Fibroblast of skin of abdomen (primary cell): ENCODE results near the gene GRIN2C.

Experiments used
- DNase-seq: peaks from one replicate; pipeline ENCODE4 v3.0.0-alpha.2; 2013

Gene GRIN2C

DNA sequence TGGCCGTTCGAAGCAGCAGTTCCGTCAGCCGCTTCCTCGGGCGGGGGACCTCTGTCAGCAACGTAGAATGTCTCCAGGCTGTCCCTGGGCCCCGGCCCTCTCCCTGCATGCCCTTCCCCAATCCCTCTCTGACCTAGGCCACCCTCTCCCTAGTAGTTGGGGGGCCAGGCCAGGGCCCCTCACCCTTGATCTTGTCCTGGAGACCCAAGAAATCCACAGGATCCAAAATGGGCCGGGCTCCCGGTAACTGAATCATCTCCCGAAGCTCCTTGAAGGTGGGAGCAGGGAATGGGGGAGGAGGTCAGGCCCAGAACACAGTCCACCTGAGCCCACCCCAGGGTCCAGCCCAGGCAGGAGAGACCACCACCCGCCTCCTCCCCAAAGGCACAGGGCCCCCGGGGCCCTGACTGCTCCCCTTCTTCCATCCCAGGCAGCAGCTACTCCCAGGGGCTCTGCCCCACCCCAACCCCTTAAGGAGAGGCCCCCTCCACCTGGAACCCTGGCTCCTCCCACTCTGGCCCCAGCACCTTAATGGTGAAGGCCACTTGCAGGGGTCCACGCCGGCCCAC is 4.7 kb upstream of the GRIN2C start:
- no peak for DNase-seq

DNA sequence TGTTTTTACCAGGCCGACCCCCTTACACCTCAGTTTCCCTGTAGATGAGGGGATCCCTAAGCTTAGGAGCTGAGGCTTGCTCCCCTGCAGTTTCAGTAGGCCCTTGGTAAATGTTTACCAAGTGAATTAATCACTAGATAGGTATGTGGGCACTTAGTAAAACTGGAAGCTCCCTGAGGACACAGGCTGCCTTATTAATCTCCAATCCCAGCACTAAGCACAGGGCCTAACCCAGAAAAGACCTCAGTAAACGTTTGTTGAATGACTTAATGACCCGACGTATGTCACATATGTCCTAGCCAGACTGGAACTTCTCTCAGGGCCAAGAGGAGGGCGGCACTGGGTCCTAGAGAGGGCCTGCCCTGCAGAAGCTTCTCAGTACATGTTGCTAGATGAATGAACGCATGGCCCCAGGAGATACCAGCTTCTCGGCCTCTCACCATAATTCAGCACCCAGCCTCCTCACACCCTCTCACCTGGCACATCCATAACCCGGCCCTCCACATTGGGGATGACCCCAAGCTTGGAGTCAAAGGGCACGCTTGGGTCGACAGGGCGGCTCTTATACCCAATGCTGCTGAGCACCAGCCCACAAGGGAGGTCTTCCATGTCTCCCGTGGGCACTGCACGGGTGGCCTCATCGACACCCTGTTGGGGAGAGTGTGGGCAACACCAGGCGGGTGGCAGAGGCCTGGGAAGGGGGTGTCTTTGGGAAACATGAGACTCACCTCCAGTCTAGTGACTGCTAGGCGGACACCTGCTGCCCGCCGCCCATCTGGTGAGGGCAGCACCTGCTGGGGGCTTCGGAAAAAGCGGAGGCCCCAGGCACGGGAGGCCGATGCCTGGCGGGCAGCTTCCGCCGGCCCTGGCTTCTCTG is 4.0 kb upstream of the GRIN2C start:
- no peak for DNase-seq

DNA sequence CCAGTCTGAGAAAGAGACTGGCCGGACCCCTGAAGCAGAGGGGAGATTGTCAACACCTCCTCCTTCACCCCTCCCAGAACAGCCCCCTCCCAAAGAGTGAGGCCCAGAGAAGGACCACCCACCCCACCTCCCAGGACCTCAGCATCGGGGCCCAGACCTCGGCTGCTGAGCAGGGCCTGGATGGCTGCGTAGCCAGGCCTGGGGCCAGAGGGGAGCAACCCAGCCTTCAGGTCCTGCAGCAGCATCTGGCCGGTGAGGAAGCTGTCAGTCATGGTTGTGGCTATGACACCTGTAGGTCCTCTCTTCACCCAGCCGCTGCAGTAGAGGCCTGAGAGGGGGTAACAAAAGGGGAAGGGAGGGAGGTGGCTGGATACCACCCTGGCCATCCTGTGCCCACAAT is 3.2 kb upstream of the GRIN2C start:
- no peak for DNase-seq

GRCh38 chr17:74862108-74862901 is 2.6 kb upstream of the GRIN2C start:
- DNase-seq: peak; percentile 33

- DNase-seq: no peak
Observed at GRCh38 chr17:74861662-74862107, 2.0 kb upstream of the GRIN2C start.

- DNase-seq: no peak
Observed at GRCh38 chr17:74860872-74861661, 1.4 kb upstream of the GRIN2C start.

- DNase-seq: no peak
Observed at GRCh38 chr17:74860229-74860871, 665 bp upstream of the GRIN2C start.

DNA sequence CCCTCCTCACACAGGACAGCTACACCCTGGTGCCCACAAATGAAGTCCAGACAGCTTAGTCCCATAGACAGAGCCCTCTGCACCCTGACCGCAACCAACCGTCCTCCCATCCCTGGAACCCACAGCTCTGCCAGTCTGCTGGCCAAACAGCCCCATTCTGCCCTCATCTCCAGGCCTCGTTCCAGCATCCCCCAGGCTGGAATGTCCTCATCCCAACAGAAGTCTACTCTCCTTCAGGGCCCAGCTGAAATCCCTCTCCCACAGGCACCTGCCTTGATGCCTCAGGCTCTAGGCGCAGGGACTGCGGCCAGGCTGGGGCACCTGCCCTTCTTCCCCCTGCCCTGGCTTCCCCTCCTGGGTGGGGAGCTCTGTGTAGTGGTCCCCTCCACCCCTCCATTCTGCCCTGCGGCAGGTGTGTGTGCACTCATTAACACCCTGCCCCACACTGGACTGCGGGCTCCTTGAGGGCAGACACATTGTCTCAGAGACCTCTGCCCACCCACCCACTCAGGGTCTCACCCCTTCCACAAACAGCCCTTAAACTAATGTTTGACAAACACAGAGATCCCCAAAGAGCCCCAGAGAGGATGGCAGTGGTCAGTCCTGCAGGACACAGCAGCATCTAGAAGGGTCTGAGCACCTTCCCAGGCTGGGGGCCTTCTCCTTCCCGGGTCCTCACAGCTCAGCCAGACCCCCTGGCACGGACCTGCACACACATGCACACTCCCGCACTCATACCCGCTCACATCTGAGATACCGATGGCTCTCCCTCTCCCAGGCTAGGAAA is 820 bp downstream of the GRIN2C start:
- no peak for DNase-seq

DNA sequence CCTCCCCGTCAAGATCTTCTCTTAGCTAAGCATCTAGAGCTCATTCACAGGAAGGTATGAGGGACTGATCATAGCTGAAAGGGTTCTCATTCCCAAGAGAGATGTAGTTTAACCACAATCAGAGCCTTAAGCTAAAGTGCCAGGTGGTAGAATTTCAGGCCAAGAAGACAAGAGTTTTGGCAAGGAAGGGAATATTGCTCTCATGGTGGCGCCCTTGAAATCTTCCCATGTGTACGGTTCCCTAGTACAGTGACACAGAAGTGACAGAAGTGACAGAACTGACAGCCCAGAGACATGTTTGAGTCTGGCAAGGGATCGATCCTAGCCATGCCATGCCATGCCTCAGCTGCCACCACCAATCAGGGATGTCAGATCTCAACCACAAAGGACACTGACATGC is 2.5 kb downstream of the GRIN2C start:
- DNase-seq: no peak

GRCh38 chr17:74856112-74856511 is 3.6 kb downstream of the GRIN2C start:
- no peak for DNase-seq

GRCh38 chr17:74855323-74855722 is 4.4 kb downstream of the GRIN2C start:
- no peak for DNase-seq

- DNase-seq: no peak
Observed at GRCh38 chr17:74854792-74855191, 4.9 kb downstream of the GRIN2C start.

DNA sequence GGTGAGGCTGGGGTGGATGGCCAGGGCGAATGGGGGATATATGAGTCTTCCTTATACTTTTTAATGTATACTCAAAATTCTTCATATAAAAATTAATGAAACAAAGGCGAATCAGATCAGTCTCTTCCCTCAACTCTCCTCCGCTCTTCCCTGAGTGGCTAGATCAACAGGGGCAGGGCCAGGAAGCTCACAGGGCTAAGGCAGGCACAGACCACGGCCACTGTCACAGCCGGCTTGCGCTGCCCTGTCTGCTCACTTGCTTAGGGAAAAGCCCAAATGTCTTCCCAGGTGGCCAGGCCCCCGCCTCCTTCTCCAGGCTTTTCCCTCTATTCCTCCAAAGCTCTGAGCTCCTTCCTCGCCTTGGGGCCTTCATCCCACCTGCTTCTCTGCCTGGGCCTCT is 6.0 kb downstream of the GRIN2C start:
- no peak for DNase-seq

DNA sequence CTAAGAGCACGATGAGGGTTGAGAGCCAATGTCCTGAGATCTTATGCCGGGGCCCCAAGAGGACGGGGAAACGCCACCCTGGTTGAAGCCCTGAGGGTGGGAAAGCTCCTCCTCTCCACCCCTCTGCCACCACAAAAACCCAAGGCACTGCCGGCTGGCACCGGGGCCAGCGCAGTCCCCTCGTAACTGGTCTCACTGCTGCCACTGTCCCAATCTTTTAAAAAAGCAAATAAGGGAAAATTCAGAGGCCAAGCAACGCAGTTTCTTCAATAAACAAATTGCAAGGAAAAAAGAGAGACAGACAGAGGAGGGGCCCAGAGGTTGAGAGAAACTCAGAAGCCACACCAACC is 6.7 kb downstream of the GRIN2C start:
- DNase-seq: no peak

DNA sequence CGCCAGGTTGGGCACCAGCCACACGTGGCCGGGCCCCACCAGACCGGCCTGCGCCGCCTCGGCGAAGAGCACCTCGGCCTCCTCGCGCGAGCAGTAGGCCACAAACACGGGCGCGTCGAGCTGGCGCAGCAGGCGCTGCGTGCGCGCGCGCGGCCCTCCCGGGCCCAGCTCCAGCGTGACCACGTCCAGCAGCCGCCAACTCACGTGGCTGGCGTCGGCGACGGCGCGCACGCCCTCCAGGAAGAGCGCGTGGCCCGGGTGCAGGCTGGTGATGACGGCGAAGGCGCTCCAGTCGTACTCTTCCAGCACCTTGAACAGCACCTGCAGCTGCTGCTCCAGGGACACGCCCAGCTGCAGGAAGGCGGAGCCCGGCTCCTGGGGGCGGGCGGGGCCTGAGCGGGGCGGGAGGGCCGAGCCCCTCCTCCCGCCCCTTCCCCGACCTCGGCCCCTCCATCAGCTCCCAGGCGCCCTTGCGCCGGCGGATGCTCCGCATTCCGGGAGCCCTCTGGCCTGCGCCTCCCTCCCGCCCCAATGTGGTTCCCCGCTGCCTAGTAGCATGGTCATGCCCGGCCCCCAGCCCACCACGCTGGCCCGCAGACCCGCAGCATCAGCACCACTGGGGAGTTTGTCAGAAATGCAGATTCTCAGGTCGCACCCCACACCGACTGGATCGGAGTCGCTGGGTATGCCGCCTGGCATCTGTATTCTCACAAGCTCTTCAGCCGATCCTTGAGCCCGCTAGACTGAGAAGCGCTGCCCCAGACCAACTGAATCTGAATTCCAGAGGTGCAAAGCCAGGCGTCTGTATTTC is 7.2 kb downstream of the GRIN2C start:
- no peak for DNase-seq

DNA sequence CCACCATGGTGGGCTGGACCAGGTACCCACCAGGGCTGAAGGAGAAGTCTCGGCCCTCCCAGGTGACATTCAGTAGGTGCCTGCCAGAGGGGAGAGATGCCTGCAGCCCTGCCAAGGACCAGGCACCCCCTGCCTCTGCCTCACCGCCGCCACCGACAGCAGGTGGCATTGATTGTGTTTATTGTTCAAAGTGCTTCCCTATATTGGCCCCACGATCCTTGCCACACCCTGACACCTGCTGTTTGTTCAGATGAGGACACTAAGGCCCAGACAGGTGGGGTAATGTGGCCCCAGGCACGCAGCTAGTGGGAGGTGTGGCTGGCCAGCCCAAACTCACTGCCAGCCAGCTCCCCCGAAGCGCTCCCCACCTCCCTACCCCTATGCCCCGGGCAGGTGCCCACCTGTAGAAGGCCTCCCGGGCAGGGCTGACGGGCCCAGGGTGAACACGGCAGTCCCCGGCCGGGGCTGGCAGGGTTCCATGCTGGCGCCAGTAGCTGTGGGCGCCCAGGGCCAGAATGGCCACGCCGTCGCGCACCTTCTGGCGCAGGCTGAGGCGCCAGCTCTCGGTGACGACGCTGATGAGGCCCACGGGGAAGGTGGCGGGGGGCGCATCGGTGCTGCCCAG is 8.0 kb downstream of the GRIN2C start:
- no peak for DNase-seq

DNA sequence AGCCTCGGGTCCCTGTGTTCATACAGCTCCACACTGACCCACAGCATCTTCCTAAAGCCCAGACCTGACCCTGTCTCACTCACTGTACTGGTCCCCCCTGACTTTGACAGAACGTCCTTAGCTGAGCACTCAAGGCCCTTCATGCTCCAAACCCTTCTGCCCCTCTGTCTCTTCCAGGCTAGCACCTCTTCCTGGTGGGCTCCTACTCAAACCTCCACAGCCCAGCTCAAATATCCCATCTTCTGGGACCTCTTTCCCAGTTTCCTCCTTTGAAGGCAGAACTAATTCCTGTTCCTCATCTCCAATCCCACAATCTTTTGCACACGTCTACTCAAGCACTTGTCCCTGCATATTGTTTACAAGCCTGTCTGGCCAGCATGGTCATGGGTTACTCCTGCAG is 8.8 kb downstream of the GRIN2C start:
- DNase-seq: no peak

- no peak for DNase-seq
Observed at GRCh38 chr17:74850310-74850709, 9.4 kb downstream of the GRIN2C start.

GRCh38 chr17:74848656-74849399 is 10.9 kb downstream of the GRIN2C start:
- no peak for DNase-seq
